KMS-11 (cell line): ENCODE results near the gene MUL1.

Source experiments
- H2AFZ ChIP-seq: fragments of 200-600 bp; sonication (generic); 2 replicates; pipeline ENCODE4 v1.6.1; 2016; ENCODE audit warnings: antibody characterized with exemption, mixed run types, low read depth
- H3K27ac ChIP-seq: fragments of 200-600 bp; sonication (generic); 2 replicates; pipeline ENCODE4 v1.6.1; 2016; ENCODE audit warnings: mild to moderate bottlenecking, mixed run types
- H3K27me3 ChIP-seq: fragments of 200-600 bp; sonication (generic); 2 replicates; pipeline ENCODE4 v1.6.1; 2017; ENCODE audit warnings: mild to moderate bottlenecking, low read depth, mixed run types, moderate library complexity; ENCODE audit not compliant: insufficient read depth
- H3K36me3 ChIP-seq: fragments of 200-600 bp; sonication (generic); 2 replicates; pipeline ENCODE4 v1.6.1; 2017; ENCODE audit warnings: mild to moderate bottlenecking, mixed run types; ENCODE audit not compliant: insufficient read depth
- H3K4me1 ChIP-seq: fragments of 200-600 bp; sonication (generic); 2 replicates; pipeline ENCODE4 v1.6.1; 2016; ENCODE audit warnings: mild to moderate bottlenecking, low read depth, mixed run types; ENCODE audit not compliant: poor library complexity, severe bottlenecking
- H3K4me2 ChIP-seq: fragments of 200-600 bp; sonication (generic); 2 replicates; pipeline ENCODE4 v1.7.0; 2016; ENCODE audit warnings: mild to moderate bottlenecking, mixed run types
- H3K4me3 ChIP-seq: fragments of 200-600 bp; sonication (generic); IDR thresholded peaks from 2 replicates; pipeline ENCODE4 v1.6.1; 2017; ENCODE audit warnings: low read depth, low read length, mixed read lengths; ENCODE audit not compliant: insufficient read depth
- H3K79me2 ChIP-seq: fragments of 200-600 bp; sonication (generic); 2 replicates; pipeline ENCODE4 v1.6.1; 2016; ENCODE audit warnings: low read depth, mixed run types; ENCODE audit not compliant: insufficient read depth
- H3K9ac ChIP-seq: fragments of 200-600 bp; sonication (generic); 2 replicates; pipeline ENCODE4 v1.6.1; 2016; ENCODE audit warnings: mild to moderate bottlenecking, mixed run types
- H4K20me1 ChIP-seq: fragments of 200-600 bp; sonication (generic); 2 replicates; pipeline ENCODE4 v1.6.1; 2016; ENCODE audit warnings: mild to moderate bottlenecking, mixed run types; ENCODE audit not compliant: insufficient read depth
- CTCF ChIP-seq: fragments of 200-600 bp; sonication (generic); conservative IDR thresholded peaks from 2 replicates; pipeline ENCODE4 v1.6.1; 2017; ENCODE audit warnings: low read depth, mild to moderate bottlenecking, antibody characterized with exemption, low read length, moderate library complexity, mixed read lengths

Gene MUL1

GRCh38 chr1:20530901-20531300 lies 22.9 kb upstream of the MUL1 start:
- no peaks in the 10 kb centered on the region for H3K36me3 ChIP-seq
- H3K27me3 ChIP-seq: peaks cover 86% of the 10 kb centered on the region
- no peaks in the 10 kb centered on the region for H3K4me1 ChIP-seq
- H4K20me1 ChIP-seq: no peaks in the 10 kb centered on the region
- H3K79me2 ChIP-seq: no peaks in the 10 kb centered on the region
- H3K27ac ChIP-seq: no peak overlapping the region
- H3K4me3 ChIP-seq: no peak overlapping the region
- no peak overlapping the region for H2AFZ ChIP-seq
- H3K4me2 ChIP-seq: no peak overlapping the region
- TF ChIP-seq CTCF: no peak
- H3K9ac ChIP-seq: no peak overlapping the region

GRCh38 chr1:20530306-20530705 lies 22.4 kb upstream of the MUL1 start:
- no peak overlapping the region for H2AFZ ChIP-seq
- H3K4me3 ChIP-seq: no peak overlapping the region
- TF ChIP-seq CTCF: no peak
- H3K27ac ChIP-seq: no peak overlapping the region
- H4K20me1 ChIP-seq: no peaks in the 10 kb centered on the region
- H3K4me1 ChIP-seq: no peaks in the 10 kb centered on the region
- H3K27me3 ChIP-seq: peaks cover 86% of the 10 kb centered on the region
- no peaks in the 10 kb centered on the region for H3K79me2 ChIP-seq
- no peak overlapping the region for H3K9ac ChIP-seq
- H3K4me2 ChIP-seq: no peak overlapping the region
- no peaks in the 10 kb centered on the region for H3K36me3 ChIP-seq

- Histone ChIP-seq H3K4me1 (no peaks in the 10 kb centered on the region), H3K4me3 (no peak overlapping the region), H3K27me3 (peaks cover 82% of the 10 kb centered on the region), H3K36me3 (no peaks in the 10 kb centered on the region), H2AFZ (no peak overlapping the region), H3K79me2 (no peaks in the 10 kb centered on the region), H3K27ac (no peak overlapping the region), H3K9ac (no peak overlapping the region), H4K20me1 (no peaks in the 10 kb centered on the region), H3K4me2 (no peak overlapping the region)
- TF ChIP-seq CTCF: no peak
Observed at GRCh38 chr1:20528221-20528620, 20.3 kb upstream of the MUL1 start.

- no peaks in the 10 kb centered on the region for H4K20me1 ChIP-seq
- no peaks in the 10 kb centered on the region for H3K79me2 ChIP-seq
- no peak overlapping the region for H2AFZ ChIP-seq
- no peak overlapping the region for H3K9ac ChIP-seq
- no peak for TF ChIP-seq CTCF
- no peaks in the 10 kb centered on the region for H3K36me3 ChIP-seq
- peaks cover 81% of the 10 kb centered on the region for H3K27me3 ChIP-seq
- H3K4me3 ChIP-seq: no peak overlapping the region
- no peaks in the 10 kb centered on the region for H3K4me1 ChIP-seq
- H3K27ac ChIP-seq: no peak overlapping the region
- no peak overlapping the region for H3K4me2 ChIP-seq
Observed at GRCh38 chr1:20526267-20526666, 18.3 kb upstream of the MUL1 start.
